ENCODE data around the gene MINDY4B.

DNA sequence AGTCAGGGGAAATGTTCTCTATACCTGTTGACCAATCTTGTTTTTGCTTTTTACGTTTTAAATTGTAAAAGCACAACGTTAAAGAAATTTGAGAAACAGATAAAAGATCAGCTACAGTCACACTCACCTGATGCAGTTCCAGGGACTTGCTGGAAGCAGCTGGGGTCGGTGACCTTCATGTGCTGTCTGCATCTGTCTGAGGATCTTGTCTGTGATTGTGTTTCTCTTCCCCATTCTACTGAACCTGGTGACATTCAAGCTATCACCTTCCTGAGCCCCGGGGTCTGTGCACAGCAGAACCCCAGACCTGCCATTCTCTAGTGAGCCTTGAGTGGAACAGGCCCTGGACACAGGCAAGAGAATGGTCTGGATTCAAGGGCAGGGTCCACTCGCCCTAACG is 75.8 kb downstream of the MINDY4B start:
- no peak for TF ChIP-seq EZH2 (IDR thresholded peaks at IDR 0.05; ENCODE audit: insufficient read depth, low read length)
- TF ChIP-seq, protein P1, sequence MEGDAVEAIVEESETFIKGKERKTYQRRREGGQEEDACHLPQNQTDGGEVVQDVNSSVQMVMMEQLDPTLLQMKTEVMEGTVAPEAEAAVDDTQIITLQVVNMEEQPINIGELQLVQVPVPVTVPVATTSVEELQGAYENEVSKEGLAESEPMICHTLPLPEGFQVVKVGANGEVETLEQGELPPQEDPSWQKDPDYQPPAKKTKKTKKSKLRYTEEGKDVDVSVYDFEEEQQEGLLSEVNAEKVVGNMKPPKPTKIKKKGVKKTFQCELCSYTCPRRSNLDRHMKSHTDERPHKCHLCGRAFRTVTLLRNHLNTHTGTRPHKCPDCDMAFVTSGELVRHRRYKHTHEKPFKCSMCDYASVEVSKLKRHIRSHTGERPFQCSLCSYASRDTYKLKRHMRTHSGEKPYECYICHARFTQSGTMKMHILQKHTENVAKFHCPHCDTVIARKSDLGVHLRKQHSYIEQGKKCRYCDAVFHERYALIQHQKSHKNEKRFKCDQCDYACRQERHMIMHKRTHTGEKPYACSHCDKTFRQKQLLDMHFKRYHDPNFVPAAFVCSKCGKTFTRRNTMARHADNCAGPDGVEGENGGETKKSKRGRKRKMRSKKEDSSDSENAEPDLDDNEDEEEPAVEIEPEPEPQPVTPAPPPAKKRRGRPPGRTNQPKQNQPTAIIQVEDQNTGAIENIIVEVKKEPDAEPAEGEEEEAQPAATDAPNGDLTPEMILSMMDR (IDR thresholded peaks at IDR 0.05; ENCODE audit: insufficient read depth, low read depth, low read length) = no peak
